ENCODE measurements around the gene ZNF770.

DNA sequence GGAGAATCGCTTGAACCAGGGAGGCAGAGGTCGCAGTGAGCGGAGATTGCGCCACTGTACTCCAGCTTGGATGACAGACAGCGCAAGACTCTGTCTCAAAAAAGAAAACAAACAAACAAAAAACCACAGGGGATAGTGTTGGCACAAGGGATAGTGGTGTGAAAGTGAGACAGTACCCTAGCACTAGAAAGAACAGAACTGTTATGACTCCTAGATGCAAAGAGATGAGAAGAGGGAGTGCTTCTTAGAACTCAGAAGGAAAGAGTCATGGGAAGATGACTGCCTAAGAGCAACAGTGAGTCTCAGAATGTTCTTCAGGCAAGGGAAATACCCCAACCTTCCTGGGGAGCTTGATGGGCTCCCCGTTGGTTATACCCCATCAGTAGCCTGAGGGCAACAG is 17.8 kb upstream of the ZNF770 start:
- TF ChIP-seq, protein P1, sequence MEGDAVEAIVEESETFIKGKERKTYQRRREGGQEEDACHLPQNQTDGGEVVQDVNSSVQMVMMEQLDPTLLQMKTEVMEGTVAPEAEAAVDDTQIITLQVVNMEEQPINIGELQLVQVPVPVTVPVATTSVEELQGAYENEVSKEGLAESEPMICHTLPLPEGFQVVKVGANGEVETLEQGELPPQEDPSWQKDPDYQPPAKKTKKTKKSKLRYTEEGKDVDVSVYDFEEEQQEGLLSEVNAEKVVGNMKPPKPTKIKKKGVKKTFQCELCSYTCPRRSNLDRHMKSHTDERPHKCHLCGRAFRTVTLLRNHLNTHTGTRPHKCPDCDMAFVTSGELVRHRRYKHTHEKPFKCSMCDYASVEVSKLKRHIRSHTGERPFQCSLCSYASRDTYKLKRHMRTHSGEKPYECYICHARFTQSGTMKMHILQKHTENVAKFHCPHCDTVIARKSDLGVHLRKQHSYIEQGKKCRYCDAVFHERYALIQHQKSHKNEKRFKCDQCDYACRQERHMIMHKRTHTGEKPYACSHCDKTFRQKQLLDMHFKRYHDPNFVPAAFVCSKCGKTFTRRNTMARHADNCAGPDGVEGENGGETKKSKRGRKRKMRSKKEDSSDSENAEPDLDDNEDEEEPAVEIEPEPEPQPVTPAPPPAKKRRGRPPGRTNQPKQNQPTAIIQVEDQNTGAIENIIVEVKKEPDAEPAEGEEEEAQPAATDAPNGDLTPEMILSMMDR (IDR thresholded peaks at IDR 0.05) = no peak
- no peak for TF ChIP-seq POLR2A (IDR thresholded peaks at IDR 0.05)
